NCI-H774 (cell line): ENCODE results near the gene SERHL2.
A peak's percentile ranks its signal among the peaks of the same experiment; 100 is the strongest.
"Not testable (repeated sequence)": the region's sequence is repeated elsewhere in the genome, so short reads cannot be mapped to it uniquely, and the experiment has no call there.

Source experiments
- DNase-seq: peaks from one replicate; lab custom pipeline; 2025; lab: John Stamatoyannopoulos, UW

Gene SERHL2

GRCh38 chr22:42574046-42574445, 20.3 kb downstream of the SERHL2 start:
- not testable (repeated sequence) for DNase-seq

GRCh38 chr22:42574468-42574867, 20.7 kb downstream of the SERHL2 start:
- DNase-seq, result not testable (repeated sequence)

- DNase-seq, result not testable (repeated sequence)
Measured at GRCh38 chr22:42575996-42576574, 22.3 kb downstream of the SERHL2 start.

GRCh38 chr22:42577141-42577540, 23.4 kb downstream of the SERHL2 start:
- DNase-seq, result not testable (repeated sequence)

- no peak for DNase-seq
Measured at GRCh38 chr22:42577623-42578240, 24.0 kb downstream of the SERHL2 start.

GRCh38 chr22:42580040-42580439, 26.3 kb downstream of the SERHL2 start:
- DNase-seq, result not testable (repeated sequence)

- DNase-seq, result not testable (repeated sequence)
Measured at GRCh38 chr22:42581194-42581761, 27.5 kb downstream of the SERHL2 start.

- DNase-seq, result peak; percentile 13
Measured at GRCh38 chr22:42581762-42582716, 28.3 kb downstream of the SERHL2 start.

GRCh38 chr22:42582987-42583386, 29.2 kb downstream of the SERHL2 start:
- no peak for DNase-seq

- DNase-seq, result no peak
Measured at GRCh38 chr22:42584364-42584940, 30.7 kb downstream of the SERHL2 start.

GRCh38 chr22:42585096-42585495, 31.3 kb downstream of the SERHL2 start:
- no peak for DNase-seq

GRCh38 chr22:42586381-42586780, 32.6 kb downstream of the SERHL2 start:
- DNase-seq, result no peak

GRCh38 chr22:42587588-42588175, 33.9 kb downstream of the SERHL2 start:
- no peak for DNase-seq

GRCh38 chr22:42591987-42592386, 38.2 kb downstream of the SERHL2 start:
- no peak for DNase-seq

GRCh38 chr22:42595434-42595833, 41.7 kb downstream of the SERHL2 start:
- no peak for DNase-seq

GRCh38 chr22:42596336-42596735, 42.6 kb downstream of the SERHL2 start:
- DNase-seq, result no peak

- DNase-seq, result no peak
Measured at GRCh38 chr22:42596863-42597530, 43.2 kb downstream of the SERHL2 start.

GRCh38 chr22:42601879-42602465, 48.2 kb downstream of the SERHL2 start:
- DNase-seq, result no peak

GRCh38 chr22:42602470-42602869, 48.7 kb downstream of the SERHL2 start:
- DNase-seq, result no peak

GRCh38 chr22:42603427-42603826, 49.7 kb downstream of the SERHL2 start:
- no peak for DNase-seq

GRCh38 chr22:42604403-42604802, 50.6 kb downstream of the SERHL2 start:
- DNase-seq, result no peak
